ENCODE measurements around the gene TMED4. TPM values are rescaled to one million over a fixed set of nuclear protein-coding genes. Genes with fewer than 3 reads are reported as not detected.

TMED4 gene
- total RNA-seq, 1 donor from 2014 or later, result 69.1 TPM

DNA sequence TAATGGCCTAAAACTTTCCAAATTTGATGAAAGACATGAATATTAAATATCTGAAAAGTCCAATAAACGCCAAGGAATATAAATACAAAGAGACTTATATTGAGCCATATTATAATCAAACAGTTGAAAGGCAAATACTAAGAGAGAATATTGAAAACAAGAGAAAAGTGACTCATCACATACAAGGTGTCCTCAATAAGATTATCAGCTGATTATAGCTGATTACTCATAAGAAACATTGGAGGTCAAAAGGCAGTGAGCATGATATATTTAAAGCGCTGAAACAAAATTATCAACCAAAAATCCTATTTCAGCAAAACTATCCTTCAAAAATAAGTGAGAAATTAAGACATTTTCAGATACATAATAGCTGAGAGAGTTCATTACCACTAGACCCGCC, 33.1 kb downstream of the TMED4 start:
- Histone ChIP-seq H3K27ac (no peak overlapping the region), H3K4me3 (no peak overlapping the region), H3K4me1 (no peaks in the 10 kb centered on the region), H3K27me3 (no peaks in the 10 kb centered on the region), H3K9me3 (no peaks in the 10 kb centered on the region), H3K36me3 (no peaks in the 10 kb centered on the region)
- no peak for TF ChIP-seq CTCF (IDR thresholded peaks at IDR 0.05)
- intact Hi-C loops (cut with DNase I), result no loop called here
- DNase-seq (ENCODE audit: low spot score in 2 of 2), result no peak

DNA sequence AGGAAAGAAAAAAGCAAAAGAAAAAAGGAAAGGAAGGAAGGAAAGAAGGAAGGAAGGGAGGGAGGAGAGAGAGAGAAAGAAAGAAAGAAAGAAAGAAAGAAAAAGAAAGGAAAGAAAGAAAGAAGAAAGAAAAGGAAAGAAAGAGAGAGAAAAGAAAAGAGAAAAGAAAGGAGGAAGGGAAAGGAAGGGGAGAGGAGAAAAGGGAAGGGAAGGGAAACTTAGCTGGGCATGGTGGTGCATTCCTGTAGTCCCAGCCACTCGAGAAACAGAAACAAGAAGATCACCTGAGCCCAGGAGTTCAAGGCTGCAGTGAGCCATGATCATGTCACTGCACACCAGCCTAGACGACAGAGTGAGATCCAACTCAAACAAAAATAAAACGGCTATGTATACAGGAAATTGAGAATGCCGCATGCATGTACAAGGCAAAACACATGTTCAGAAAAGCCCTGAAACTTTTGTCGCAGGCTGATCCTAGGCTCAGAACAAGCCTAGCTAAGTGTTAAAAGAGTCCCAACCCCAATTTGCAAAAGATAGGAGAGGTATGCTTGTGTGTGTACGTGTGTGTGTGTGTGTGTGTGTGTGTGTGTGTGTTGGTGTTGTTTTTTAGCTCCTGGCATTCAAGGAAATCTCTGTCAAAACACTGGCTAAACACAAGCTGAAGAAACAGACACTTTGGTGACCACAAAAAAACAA, 34.3 kb downstream of the TMED4 start:
- Histone ChIP-seq H3K27ac (no peak overlapping the region), H3K4me1 (no peaks in the 10 kb centered on the region), H3K4me3 (no peak overlapping the region), H3K27me3 (no peaks in the 10 kb centered on the region), H3K36me3 (no peaks in the 10 kb centered on the region), H3K9me3 (no peaks in the 10 kb centered on the region)
- DNase-seq (ENCODE audit: low spot score in 2 of 2), result no peak
- intact Hi-C loops (cut with DNase I), result no loop called here
- no peak for TF ChIP-seq CTCF (IDR thresholded peaks at IDR 0.05)

GRCh38 chr7:44541876-44542610, 40.0 kb downstream of the TMED4 start:
- no peak for TF ChIP-seq CTCF (IDR thresholded peaks at IDR 0.05)
- intact Hi-C loops (cut with DNase I), result no loop called here
- H3K27ac ChIP-seq, result no peak overlapping the region

GRCh38 chr7:44541028-44541869, 40.8 kb downstream of the TMED4 start, which contains the start of gene NPC1L1:
Gene NPC1L1, minus strand, starts transcription at chr7:44541330. Its CDS starts 71 bp downstream, at chr7:44541259.
- TF ChIP-seq CTCF (IDR thresholded peaks at IDR 0.05), result no peak
- DNase-seq (ENCODE audit: low spot score in 2 of 2), result no peak
- no peaks in the 10 kb centered on the region for H3K4me1 ChIP-seq
- H3K9me3 ChIP-seq, result no peaks in the 10 kb centered on the region
- no peaks in the 10 kb centered on the region for H3K36me3 ChIP-seq
- intact Hi-C loops (cut with DNase I), result no loop called here
- no peak within 1 kb of the TSS for H3K4me3 ChIP-seq
- no peaks in the 10 kb centered on the region for H3K27me3 ChIP-seq
- H3K27ac ChIP-seq, result no peak within 1 kb of the TSS

More at GRCh38 chr7:44541876-44542610, 40.0 kb downstream of the TMED4 start:
- Histone ChIP-seq H3K4me1 (no peaks in the 10 kb centered on the region), H3K9me3 (no peaks in the 10 kb centered on the region), H3K36me3 (no peaks in the 10 kb centered on the region), H3K27me3 (no peaks in the 10 kb centered on the region), H3K4me3 (no peak overlapping the region)
- no peak for DNase-seq (ENCODE audit: low spot score in 2 of 2)

- intact Hi-C loops (cut with DNase I), result no loop called here
- no peak overlapping the region for H3K4me3 ChIP-seq
- DNase-seq (ENCODE audit: low spot score in 2 of 2), result no peak
- no peaks in the 10 kb centered on the region for H3K27me3 ChIP-seq
- no peak overlapping the region for H3K27ac ChIP-seq
- H3K9me3 ChIP-seq, result no peaks in the 10 kb centered on the region
- TF ChIP-seq CTCF (IDR thresholded peaks at IDR 0.05), result no peak
- no peaks in the 10 kb centered on the region for H3K4me1 ChIP-seq
- no peaks in the 10 kb centered on the region for H3K36me3 ChIP-seq
Observed at GRCh38 chr7:44540592-44541027, 41.4 kb downstream of the TMED4 start.
